SK-N-SH (cell line): ENCODE results near the gene RHOT2. TPM values are rescaled to one million over a fixed set of nuclear protein-coding genes. Genes with fewer than 3 reads are reported as not detected.

Experiments
- CTCF ChIA-PET: fragments of 300-600, 350-600 bp; formaldehyde crosslinking; extraction: SDS; loops from one replicate; lab custom pipeline; 2021; lab: Yijun Ruan, JAX
- POLR2A ChIA-PET: fragments of 350-600 bp; sonication (Branson Sonifier 250); formaldehyde crosslinking; extraction: SDS; loops from one replicate; lab custom pipeline; 2020; ENCODE audit warnings: antibody characterized with exemption, inconsistent platforms; lab: Yijun Ruan, JAX
- DNase-seq: peaks from one replicate; pipeline ENCODE4 v3.0.0; 2012
- H2AFZ ChIP-seq: fragments of 200-600 bp; sonication (generic); 2 replicates; pipeline ENCODE4 v1.8.1; 2016; ENCODE audit warnings: antibody characterized with exemption, mild to moderate bottlenecking, low read depth
- H3F3A ChIP-seq: fragments of 200-600 bp; sonication (generic); replicated peaks from 2 replicates; pipeline ENCODE3; 2016; ENCODE audit warnings: antibody characterized with exemption, mild to moderate bottlenecking; ENCODE audit not compliant: insufficient read depth
- H3K27ac ChIP-seq, 2 experiments: fragments of 200-500 bp in 1 of 2; fragments of 200-600 bp in 1 of 2; sonication (Bioruptor generic) in 1 of 2; sonication (generic), shearing (Covaris generic) in 1 of 2; 2 replicates each; pipeline versions ENCODE4 v1.5.1 to v1.6.1; 2014 to 2016; ENCODE audit warnings: low read depth in 2 of 2, inconsistent platforms in 1 of 2, low read length in 1 of 2, mild to moderate bottlenecking in 1 of 2, mixed read lengths in 1 of 2
- H3K27me3 ChIP-seq: fragments of 200-600 bp; sonication (generic), shearing (Covaris generic); 2 replicates; pipeline ENCODE4 v1.6.1; 2016; ENCODE audit warnings: mixed run types; ENCODE audit not compliant: insufficient read depth
- H3K36me3 ChIP-seq, 2 experiments: fragments of 200-500 bp in 1 of 2; fragments of 200-600 bp in 1 of 2; sonication (Bioruptor generic) in 1 of 2; sonication (generic) in 1 of 2; replicated peaks in 1 of 2; 2 replicates each; pipeline versions ENCODE3 to v1.5.1; 2014 to 2016; ENCODE audit warnings: low read length in 1 of 2, mild to moderate bottlenecking in 1 of 2; ENCODE audit not compliant: insufficient read depth in 2 of 2, control insufficient read depth in 1 of 2
- H3K4me1 ChIP-seq, 2 experiments: fragments of 200-500 bp in 1 of 2; fragments of 200-600 bp in 1 of 2; sonication (Bioruptor generic) in 1 of 2; sonication (generic), shearing (Covaris generic) in 1 of 2; 2 replicates each; pipeline versions ENCODE4 v1.5.1 to v1.6.1; 2014 to 2016; ENCODE audit warnings: low read depth in 1 of 2, low read length in 1 of 2, mixed run types in 1 of 2; ENCODE audit not compliant: insufficient read depth in 2 of 2, control insufficient read depth in 1 of 2
- H3K4me2 ChIP-seq: fragments of 200-600 bp; sonication (generic), shearing (Covaris generic); 2 replicates; pipeline ENCODE4 v1.6.1; 2017; ENCODE audit warnings: mixed run types
- H3K4me3 ChIP-seq, 2 experiments: fragments of 200-500 bp in 1 of 2; fragments of 200-600 bp in 1 of 2; sonication (Bioruptor generic) in 1 of 2; sonication (generic), shearing (Covaris generic) in 1 of 2; 2 replicates each; pipeline versions ENCODE4 v1.5.1 to v1.8.1; 2014 to 2016; ENCODE audit warnings: low read depth in 2 of 2, inconsistent platforms in 1 of 2, low read length in 1 of 2, mild to moderate bottlenecking in 1 of 2, mixed read lengths in 1 of 2, moderate library complexity in 1 of 2
- H3K79me2 ChIP-seq: fragments of 200-600 bp; sonication (generic); 2 replicates; pipeline ENCODE4 v1.8.1; 2017; ENCODE audit warnings: mild to moderate bottlenecking; ENCODE audit not compliant: insufficient read depth
- H3K9ac ChIP-seq: fragments of 200-600 bp; sonication (generic); 2 replicates; pipeline ENCODE4 v1.6.1; 2017; ENCODE audit warnings: mixed run types
- H3K9me2 ChIP-seq: fragments of 200-600 bp; sonication (generic); 2 replicates; pipeline ENCODE4 v1.6.1; 2017; ENCODE audit warnings: mixed run types
- H3K9me3 ChIP-seq: fragments of 200-600 bp; sonication (generic); 2 replicates; pipeline ENCODE4 v1.6.1; 2017; ENCODE audit warnings: mixed run types, mild to moderate bottlenecking, moderate library complexity
- H4K20me1 ChIP-seq: fragments of 200-600 bp; sonication (generic); 2 replicates; pipeline ENCODE4 v1.6.1; 2017; ENCODE audit warnings: mild to moderate bottlenecking, mixed run types; ENCODE audit not compliant: insufficient read depth
- EP300 ChIP-seq, 2 experiments: IDR thresholded peaks; 2 replicates each; pipeline versions ENCODE4 v1.4.0 to v1.6.1; 2012; ENCODE audit warnings: borderline replicate concordance in 1 of 2, low read depth in 1 of 2, low read length in 1 of 2
- EZH2phosphoT487 ChIP-seq: fragments of 200-600 bp; sonication (generic); IDR thresholded peaks from 2 replicates; pipeline ENCODE4 v1.6.1; 2017; ENCODE audit warnings: low read depth, mixed run types, mild to moderate bottlenecking, antibody characterized with exemption, moderate library complexity, borderline replicate concordance
- FOSL2 ChIP-seq: IDR thresholded peaks from 2 replicates; pipeline ENCODE4 v1.4.0; 2012; ENCODE audit warnings: low read depth, mild to moderate bottlenecking, moderate library complexity, borderline replicate concordance
- FOXJ3 ChIP-seq: sonication (generic); formaldehyde crosslinking; IDR thresholded peaks from 2 replicates; pipeline ENCODE4 v1.5.1; 2020; ENCODE audit warnings: mild to moderate bottlenecking, missing genetic modification reagents
- FOXM1 ChIP-seq: IDR thresholded peaks from 2 replicates; pipeline ENCODE4 v1.4.0; 2012; ENCODE audit warnings: low read depth, mild to moderate bottlenecking
- GABPA ChIP-seq: IDR thresholded peaks from 2 replicates; pipeline ENCODE4 v1.4.0; 2012; ENCODE audit warnings: low read depth, mild to moderate bottlenecking
- GATA2 ChIP-seq: sonication (generic); formaldehyde crosslinking; IDR thresholded peaks from 2 replicates; pipeline ENCODE4 v1.5.0; 2020; ENCODE audit warnings: mild to moderate bottlenecking, missing genetic modification reagents
- NRF1 ChIP-seq: IDR thresholded peaks from 2 replicates; pipeline ENCODE4 v1.6.1; 2012; ENCODE audit warnings: low read depth, mild to moderate bottlenecking, low read length
- RAD21 ChIP-seq: IDR thresholded peaks from 2 replicates; pipeline ENCODE4 v1.6.1; 2012; ENCODE audit warnings: mild to moderate bottlenecking, low read length
- RFX5 ChIP-seq: IDR thresholded peaks from 2 replicates; pipeline ENCODE4 v1.6.1; 2012; ENCODE audit warnings: mild to moderate bottlenecking, improper control_type of control experiment, low read length
- SIN3A ChIP-seq: IDR thresholded peaks from 2 replicates; pipeline ENCODE4 v1.6.1; 2012; ENCODE audit warnings: low read depth, mild to moderate bottlenecking, low read length, moderate library complexity, borderline replicate concordance
- SMC3 ChIP-seq: IDR thresholded peaks from 2 replicates; pipeline ENCODE4 v1.6.1; 2012; ENCODE audit warnings: low read depth, low read length, improper control_type of control experiment
- TAF1 ChIP-seq: IDR thresholded peaks from 2 replicates; pipeline ENCODE4 v1.6.1; 2012; ENCODE audit warnings: low read depth, mild to moderate bottlenecking, low read length, moderate library complexity, borderline replicate concordance
- YY1 ChIP-seq: IDR thresholded peaks from 2 replicates; pipeline ENCODE4 v1.4.0; 2012; ENCODE audit warnings: low read depth, mild to moderate bottlenecking
- WGBS: methylation state at CpG from one replicate; pipeline ENCODE4 v1.1.6; 2017; ENCODE audit warnings: low lambda C conversion rate; 5-methylcytosine and 5-hydroxymethylcytosine counted together
- polyA plus RNA-seq, 3 experiments: library from polyadenylated mRNA; depleted of rRNA; stranded (reverse); fragments of >200 nt; gene quantifications; 2 replicates each; pipeline ENCODE4 v1.2.3, GENCODE V29; 2012
- TF ChIP-seq, protein P1 (sequence below): IDR thresholded peaks from 2 replicates; pipeline ENCODE4 v1.4.0; 2012; ENCODE audit warnings: low read depth, borderline replicate concordance
- TF ChIP-seq, protein P2 (sequence below): fragments of 150-350 bp; IDR thresholded peaks from 2 replicates; pipeline ENCODE4 v1.6.1; 2016; ENCODE audit warnings: mild to moderate bottlenecking, low read depth, low read length
- TF ChIP-seq, protein P3 (sequence below): fragments of 200-600 bp; sonication (generic); IDR thresholded peaks from 2 replicates; pipeline ENCODE4 v1.6.1; 2017; ENCODE audit warnings: antibody characterized with exemption, mild to moderate bottlenecking, moderate library complexity
- TF ChIP-seq, protein P4 (sequence below): IDR thresholded peaks from 2 replicates; pipeline ENCODE4 v1.4.0; 2012; ENCODE audit warnings: low read depth, borderline replicate concordance
- TF ChIP-seq, protein P5 (sequence below): fragments of 150-350 bp; IDR thresholded peaks from 2 replicates; pipeline ENCODE4 v1.6.1; 2017; ENCODE audit warnings: antibody characterized with exemption, low read length, low read depth, borderline replicate concordance

RHOT2 gene
- polyA plus RNA-seq, 1 of the 3 experiments (the other 2 are of a cell fraction): 229 TPM

DNA sequence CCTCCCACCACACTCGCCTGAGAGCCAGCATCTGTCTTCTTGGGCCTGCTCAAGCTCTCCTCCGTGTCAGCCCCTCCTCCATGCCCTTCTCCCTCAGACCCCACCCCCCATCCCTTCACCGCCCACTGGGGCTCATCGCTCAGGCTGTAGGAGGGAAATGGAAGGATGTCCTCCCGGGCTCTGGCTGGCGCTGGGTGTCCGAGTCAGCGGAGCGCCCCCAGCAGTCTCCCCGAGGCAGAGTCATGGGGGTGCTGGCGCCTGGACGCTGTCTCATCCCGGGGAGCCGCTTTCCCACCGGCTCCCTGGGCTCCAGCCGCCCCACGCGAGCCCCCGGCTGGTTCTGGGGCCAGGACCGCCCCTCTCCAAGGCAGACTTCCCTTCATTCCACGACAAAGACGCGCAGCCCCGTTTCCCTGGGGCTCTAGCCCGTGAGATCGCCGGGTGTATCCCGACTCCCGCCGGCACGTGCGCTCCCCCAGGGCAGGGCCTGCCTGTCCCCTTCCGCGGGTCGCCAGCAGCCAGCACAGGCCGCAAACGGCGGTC, 52.6 kb downstream of the RHOT2 start (continued):
- TF ChIP-seq, protein P1, sequence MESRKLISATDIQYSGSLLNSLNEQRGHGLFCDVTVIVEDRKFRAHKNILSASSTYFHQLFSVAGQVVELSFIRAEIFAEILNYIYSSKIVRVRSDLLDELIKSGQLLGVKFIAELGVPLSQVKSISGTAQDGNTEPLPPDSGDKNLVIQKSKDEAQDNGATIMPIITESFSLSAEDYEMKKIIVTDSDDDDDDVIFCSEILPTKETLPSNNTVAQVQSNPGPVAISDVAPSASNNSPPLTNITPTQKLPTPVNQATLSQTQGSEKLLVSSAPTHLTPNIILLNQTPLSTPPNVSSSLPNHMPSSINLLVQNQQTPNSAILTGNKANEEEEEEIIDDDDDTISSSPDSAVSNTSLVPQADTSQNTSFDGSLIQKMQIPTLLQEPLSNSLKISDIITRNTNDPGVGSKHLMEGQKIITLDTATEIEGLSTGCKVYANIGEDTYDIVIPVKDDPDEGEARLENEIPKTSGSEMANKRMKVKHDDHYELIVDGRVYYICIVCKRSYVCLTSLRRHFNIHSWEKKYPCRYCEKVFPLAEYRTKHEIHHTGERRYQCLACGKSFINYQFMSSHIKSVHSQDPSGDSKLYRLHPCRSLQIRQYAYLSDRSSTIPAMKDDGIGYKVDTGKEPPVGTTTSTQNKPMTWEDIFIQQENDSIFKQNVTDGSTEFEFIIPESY: no peak
- TF ChIP-seq SMC3 (no peak), SIN3A (peak; percentile 60; the same call in 1 of the 2 replicates), FOXJ3 (no peak), EZH2phosphoT487 (no peak), GABPA (no peak), EP300 (IDR thresholded peaks at IDR 0.05; ENCODE audit: borderline replicate concordance in 1 of 2, low read depth in 1 of 2, low read length in 1 of 2) (no peak)
- TF ChIP-seq, protein P2, sequence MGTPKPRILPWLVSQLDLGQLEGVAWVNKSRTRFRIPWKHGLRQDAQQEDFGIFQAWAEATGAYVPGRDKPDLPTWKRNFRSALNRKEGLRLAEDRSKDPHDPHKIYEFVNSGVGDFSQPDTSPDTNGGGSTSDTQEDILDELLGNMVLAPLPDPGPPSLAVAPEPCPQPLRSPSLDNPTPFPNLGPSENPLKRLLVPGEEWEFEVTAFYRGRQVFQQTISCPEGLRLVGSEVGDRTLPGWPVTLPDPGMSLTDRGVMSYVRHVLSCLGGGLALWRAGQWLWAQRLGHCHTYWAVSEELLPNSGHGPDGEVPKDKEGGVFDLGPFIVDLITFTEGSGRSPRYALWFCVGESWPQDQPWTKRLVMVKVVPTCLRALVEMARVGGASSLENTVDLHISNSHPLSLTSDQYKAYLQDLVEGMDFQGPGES: no peak

DNA sequence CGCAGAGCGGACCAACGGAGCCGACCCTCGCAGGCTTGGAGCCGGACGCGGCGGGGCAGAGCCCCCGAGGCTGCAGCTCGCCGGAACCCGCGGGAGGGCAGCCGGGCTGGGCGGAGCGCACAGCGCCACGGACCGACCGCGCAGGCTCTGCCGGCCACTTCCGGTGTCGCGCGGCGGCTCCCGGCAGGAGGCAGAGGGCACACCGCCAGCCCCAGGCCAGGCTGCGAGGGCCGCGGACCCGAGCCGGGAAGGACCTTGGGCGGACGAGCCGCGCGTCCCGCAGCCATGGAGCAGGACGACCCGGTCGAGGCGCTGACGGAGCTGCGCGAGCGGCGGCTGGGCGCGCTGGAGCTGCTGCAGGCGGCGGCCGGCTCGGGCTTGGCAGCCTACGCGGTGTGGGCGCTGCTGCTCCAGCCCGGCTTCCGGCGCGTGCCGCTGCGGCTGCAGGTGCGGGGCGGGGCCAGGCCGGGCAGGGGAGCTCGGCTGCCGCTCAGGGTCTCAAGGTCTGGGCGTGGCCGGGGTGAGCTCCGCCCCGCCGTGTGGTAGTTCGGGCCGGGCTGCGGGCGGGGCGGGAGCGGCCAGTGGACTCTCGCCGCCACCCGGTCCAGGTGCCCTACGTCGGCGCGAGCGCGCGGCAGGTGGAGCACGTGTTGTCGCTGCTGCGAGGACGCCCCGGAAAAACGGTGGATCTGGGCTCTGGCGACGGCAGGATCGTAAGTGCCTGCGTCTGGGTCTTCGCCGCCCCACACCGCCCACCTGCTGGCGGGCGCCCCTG, 53.2 kb downstream of the RHOT2 start, which contains the start of gene ANTKMT:
Gene ANTKMT, plus strand, starts transcription at position 157 of the 775 bp plus-strand sequence. Its CDS starts 129 bp downstream, at position 286.
- Histone ChIP-seq H3K9me2 (no peaks in the 10 kb centered on the region), H3K9ac (peak within 1 kb of the TSS; percentile 85), H3K79me2 (no peaks in the 10 kb centered on the region; the same call in 1 of the 2 replicates), H2AFZ (0 out of 2 replicates have a peak within 1 kb of the TSS, but pooled peaks have one; percentile 46), H3K36me3 (peaks cover 0 to 6% of the 10 kb centered on the region in 2 experiments), H3K4me3 (peak within 1 kb of the TSS; percentile 86 to 89), H3F3A (peaks cover 26% of the 10 kb centered on the region), H3K9me3 (no peaks in the 10 kb centered on the region), H3K4me2 (peak within 1 kb of the TSS; percentile 100), H3K4me1 (peaks cover 8 to 43% of the 10 kb centered on the region in 2 experiments; a peak in 3 of 4 replicates), H3K27ac (peak within 1 kb of the TSS; percentile 91 to 99), H4K20me1 (peaks cover 23% of the 10 kb centered on the region; the same call in 1 of the 2 replicates), H3K27me3 (no peaks in the 10 kb centered on the region)
- ChIA-PET POLR2A (interaction anchor here (0.6 to 3.8 kb wide), 14 partner anchors 8 to 88 kb away, joined by 3 to 19 read pairs (median 4); partner anchors contain the start of genes CHTF18, JMJD8, METTL26 and RPUSD1), CTCF (interaction anchor here (0.7 to 22.4 kb wide), 10 partner anchors 7 to 382 kb away, joined by 3 to 358 read pairs (median 9); partner anchors contain the start of genes ANTKMT, CCDC78, CIAO3 and FBXL16)
- peak; percentile 92 for DNase-seq
- whole genome bisulfite sequencing: under 1% methylated on average over 21 of the region's 106 CpGs
- peak; percentile 80 for TF ChIP-seq TAF1
- no peak for TF ChIP-seq FOSL2
- TF ChIP-seq, protein P3, sequence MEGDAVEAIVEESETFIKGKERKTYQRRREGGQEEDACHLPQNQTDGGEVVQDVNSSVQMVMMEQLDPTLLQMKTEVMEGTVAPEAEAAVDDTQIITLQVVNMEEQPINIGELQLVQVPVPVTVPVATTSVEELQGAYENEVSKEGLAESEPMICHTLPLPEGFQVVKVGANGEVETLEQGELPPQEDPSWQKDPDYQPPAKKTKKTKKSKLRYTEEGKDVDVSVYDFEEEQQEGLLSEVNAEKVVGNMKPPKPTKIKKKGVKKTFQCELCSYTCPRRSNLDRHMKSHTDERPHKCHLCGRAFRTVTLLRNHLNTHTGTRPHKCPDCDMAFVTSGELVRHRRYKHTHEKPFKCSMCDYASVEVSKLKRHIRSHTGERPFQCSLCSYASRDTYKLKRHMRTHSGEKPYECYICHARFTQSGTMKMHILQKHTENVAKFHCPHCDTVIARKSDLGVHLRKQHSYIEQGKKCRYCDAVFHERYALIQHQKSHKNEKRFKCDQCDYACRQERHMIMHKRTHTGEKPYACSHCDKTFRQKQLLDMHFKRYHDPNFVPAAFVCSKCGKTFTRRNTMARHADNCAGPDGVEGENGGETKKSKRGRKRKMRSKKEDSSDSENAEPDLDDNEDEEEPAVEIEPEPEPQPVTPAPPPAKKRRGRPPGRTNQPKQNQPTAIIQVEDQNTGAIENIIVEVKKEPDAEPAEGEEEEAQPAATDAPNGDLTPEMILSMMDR: no peak
- TF ChIP-seq FOXJ3: no peak
- no peak for TF ChIP-seq FOXM1
- TF ChIP-seq GABPA: peak; percentile 81
- TF ChIP-seq RFX5: no peak
- TF ChIP-seq, protein P4, sequence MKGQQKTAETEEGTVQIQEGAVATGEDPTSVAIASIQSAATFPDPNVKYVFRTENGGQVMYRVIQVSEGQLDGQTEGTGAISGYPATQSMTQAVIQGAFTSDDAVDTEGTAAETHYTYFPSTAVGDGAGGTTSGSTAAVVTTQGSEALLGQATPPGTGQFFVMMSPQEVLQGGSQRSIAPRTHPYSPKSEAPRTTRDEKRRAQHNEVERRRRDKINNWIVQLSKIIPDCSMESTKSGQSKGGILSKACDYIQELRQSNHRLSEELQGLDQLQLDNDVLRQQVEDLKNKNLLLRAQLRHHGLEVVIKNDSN: 0 out of 2 replicates have a peak, but pooled peaks have one; percentile 25
- TF ChIP-seq RAD21: no peak
- TF ChIP-seq, protein P5, sequence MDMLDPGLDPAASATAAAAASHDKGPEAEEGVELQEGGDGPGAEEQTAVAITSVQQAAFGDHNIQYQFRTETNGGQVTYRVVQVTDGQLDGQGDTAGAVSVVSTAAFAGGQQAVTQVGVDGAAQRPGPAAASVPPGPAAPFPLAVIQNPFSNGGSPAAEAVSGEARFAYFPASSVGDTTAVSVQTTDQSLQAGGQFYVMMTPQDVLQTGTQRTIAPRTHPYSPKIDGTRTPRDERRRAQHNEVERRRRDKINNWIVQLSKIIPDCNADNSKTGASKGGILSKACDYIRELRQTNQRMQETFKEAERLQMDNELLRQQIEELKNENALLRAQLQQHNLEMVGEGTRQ: no peak
- no peak for TF ChIP-seq YY1
- TF ChIP-seq GATA2 (CRISPR knock-in tag): no peak
- no peak for TF ChIP-seq SMC3
- TF ChIP-seq, protein P2: no peak
- TF ChIP-seq NRF1: peak; percentile 62; the same call in 1 of the 2 replicates
- no peak for TF ChIP-seq EZH2phosphoT487
